ENCODE data around the gene MPP3.

Gene MPP3

GRCh38 chr17:43753493-43754129 lies 79.3 kb downstream of the MPP3 start:
- DNase-seq, result no peak

All from amygdala (tissue), 56 donors.